Measurements from ENCODE around the gene URM1.
A peak's percentile ranks its signal among the peaks of the same experiment; 100 is the strongest.
"Not testable (repeated sequence)": the region's sequence is repeated elsewhere in the genome, so short reads cannot be mapped to it uniquely, and the experiment has no call there.

The URM1 gene

DNA sequence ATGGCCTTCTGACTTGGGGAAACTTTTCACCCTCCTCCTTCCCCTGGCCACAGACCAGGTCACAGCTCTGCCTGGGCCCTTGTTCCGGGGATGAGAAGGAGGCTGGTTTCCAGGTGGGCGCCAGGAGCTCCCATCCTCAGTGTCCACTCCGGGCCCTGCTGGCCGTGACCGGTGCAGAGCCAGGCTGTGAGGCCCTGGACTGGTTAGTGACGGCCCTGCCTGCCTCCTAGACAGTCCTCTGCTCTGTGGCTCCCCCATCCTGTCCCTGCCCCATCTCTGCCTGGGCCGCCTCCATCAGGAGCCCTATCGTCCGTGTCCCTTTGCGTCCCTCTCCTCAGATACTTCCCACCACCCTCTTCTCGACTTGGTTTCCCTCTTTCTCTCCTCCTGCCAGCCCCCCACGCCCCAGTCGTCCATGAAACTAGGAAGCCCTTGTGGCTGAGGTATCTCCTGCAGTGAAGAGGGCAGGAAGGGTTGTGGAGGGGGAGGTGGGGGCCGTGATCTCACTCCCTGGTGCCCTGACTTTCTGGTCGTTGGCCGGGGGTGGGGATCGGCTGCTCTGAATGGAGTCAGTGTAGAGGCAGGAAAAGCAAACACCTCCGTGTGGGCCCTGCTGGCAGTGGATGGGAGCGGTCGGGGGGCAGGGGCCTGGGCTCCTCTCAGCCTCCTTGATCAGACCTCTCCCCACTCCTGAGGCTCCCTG lies 34.1 kb downstream of the URM1 start:
- DNase-seq (ENCODE audit: insufficient read length, low spot score) (no peak), FAIRE-seq (no peak)

DNA sequence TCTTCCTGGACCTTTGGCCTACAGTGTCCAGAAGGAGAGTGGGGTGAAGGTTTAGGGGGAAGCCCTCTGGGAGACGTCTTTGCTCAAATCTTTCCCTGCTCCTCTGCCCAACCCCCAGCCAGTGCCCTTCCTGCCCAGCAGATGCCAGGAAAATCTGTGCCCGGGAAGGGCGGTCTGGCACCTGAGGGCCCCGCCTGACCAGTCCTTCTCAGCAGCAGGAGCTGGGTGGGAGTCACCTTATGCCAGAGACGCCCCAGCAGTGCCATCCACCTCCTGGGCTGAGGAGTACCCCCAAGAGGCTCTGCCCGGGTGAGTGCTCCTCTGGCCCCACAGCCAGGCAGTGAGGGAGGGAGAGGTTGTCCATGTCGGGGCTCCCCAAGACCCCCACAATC lies 34.6 kb downstream of the URM1 start:
- no peak for DNase-seq (ENCODE audit: insufficient read length, low spot score)
- no peak for FAIRE-seq

DNA sequence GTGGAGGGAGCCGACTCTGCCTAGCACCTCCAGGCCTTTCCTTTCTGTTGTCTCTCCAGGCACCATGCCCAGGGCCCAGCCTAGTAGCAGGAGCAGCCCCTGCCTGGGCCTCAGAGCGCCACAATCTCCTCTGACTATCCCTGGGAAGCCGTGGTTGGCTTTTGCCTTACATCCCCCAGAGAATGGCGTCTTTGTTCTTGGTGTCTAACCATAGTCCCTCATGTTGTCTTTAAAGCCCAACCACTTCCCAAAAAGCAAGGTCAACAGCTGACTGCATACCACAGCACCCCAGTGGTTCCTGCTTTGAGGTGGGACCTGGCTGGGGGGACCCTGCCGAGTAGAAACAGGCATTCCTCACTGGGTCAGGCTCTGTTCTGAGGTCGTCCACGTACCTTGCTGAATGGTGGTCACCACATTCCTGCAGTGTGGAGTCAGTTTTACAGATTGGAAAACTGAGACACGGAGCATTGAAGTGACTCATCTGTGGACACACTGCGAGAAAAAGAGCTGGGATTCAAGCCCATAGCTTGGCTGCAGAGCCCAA lies 35.7 kb downstream of the URM1 start:
- DNase-seq (ENCODE audit: insufficient read length, low spot score): no peak

DNA sequence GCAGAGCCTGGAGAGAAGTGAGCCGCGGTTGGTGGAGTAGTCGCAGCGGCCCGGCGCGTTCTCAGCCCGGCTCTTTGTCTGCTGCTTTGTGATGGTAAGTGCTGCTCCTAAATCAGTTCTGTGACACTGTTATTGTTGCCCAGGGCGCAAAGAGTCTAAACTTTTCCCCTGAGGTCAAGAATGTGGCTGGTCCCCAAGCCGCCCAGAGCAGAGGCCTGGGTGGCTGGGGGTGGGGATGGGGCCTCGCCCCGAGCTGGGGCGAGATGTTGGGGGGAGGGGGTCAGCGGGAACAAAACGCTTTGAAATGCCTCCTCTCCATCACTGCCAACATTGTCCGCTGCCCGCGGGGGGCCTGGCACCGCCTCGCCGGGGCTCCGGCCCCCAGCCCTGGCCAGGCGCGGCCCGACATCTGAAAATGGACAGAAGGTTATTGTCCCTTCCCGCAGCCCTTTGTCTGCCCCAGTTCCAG lies 37.8 kb downstream of the URM1 start:
- FAIRE-seq: no peak
- DNase-seq (ENCODE audit: insufficient read length, low spot score): no peak

More for the DNA sequence above, 35.7 kb downstream of the URM1 start:
- no peak for FAIRE-seq

DNA sequence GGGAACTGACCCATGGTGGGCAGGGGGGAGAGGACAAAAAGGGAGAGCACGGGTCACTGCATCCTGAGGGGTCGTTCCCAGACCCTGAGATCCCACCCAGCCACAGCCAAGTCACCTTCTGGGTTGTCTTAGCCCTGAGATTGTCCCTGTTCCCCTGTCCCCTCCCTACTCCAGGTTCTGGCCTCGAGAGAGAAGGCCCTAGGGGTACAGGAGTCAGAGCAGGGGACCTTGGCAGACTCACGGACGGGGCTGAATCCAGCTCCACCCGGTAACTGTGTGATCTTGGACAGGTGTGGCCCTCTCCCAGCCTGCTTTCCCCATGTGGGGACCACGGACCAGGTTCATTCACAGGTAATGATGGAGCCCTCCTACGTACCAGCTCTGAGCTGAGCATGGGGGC lies 38.3 kb downstream of the URM1 start:
- DNase-seq (ENCODE audit: insufficient read length, low spot score) (no peak), FAIRE-seq (no peak)

GRCh38 chr9:128409978-128410377 lies 38.8 kb downstream of the URM1 start:
- FAIRE-seq (no peak), DNase-seq (ENCODE audit: insufficient read length, low spot score) (no peak)

- DNase-seq (ENCODE audit: insufficient read length, low spot score) (no peak), FAIRE-seq (no peak)
These were observed 40.4 kb downstream of the URM1 start for GRCh38 chr9:128411364-128412119.

DNA sequence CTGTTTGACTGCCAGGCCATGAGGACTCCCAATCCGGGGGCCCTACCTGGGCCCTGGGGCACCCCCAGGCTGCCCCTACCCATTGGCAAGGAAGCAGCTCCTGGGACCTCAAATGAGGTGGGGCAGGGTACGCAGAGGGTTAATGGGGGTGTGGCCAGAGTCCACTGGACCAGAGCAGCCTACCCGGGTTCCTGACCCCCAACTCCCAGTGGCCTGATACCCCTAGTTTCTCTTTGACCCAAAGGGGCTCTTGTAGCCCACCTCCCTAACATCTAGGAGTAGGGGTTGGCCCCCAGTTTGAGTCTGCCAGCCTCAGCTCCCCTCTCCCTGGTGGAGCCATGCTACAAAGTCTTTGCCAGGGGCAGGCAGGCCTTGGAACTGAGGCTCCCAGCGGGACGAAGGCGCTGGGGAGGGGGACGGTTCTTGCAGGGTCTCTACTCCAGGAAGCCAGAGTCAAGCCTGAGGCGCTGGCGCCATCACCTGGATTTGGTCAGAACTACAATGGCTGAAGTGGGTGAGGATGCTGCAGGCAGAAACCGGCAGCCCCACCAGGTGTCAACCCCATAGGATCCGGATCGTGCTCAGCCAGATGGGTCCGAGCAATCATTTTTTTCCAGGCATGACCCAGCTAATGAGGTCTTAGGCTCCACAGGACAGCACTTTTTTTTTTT lies 41.1 kb downstream of the URM1 start:
- FAIRE-seq (no peak), DNase-seq (ENCODE audit: insufficient read length, low spot score) (no peak)

DNA sequence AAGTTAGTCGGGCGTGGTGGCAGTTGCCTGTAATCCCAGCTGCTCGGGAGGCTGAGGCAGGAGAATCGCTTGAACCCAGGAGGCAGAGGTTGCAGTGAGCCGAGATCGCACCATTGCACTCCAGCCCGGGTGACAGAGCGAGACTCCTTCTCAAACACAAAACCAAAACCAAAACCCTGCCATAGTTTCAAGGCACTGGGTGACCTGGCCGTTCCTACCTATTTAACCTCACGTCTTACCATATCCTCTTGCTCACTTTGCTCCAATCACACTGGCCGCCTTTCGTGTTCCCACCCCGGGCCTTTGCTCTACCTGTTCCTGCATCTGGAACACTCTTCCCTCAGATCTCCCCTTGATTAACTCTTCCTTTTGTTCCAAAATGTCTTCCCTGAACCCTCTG lies 42.6 kb downstream of the URM1 start:
- FAIRE-seq; DNase-seq (ENCODE audit: insufficient read length, low spot score): not testable (repeated sequence)

DNA sequence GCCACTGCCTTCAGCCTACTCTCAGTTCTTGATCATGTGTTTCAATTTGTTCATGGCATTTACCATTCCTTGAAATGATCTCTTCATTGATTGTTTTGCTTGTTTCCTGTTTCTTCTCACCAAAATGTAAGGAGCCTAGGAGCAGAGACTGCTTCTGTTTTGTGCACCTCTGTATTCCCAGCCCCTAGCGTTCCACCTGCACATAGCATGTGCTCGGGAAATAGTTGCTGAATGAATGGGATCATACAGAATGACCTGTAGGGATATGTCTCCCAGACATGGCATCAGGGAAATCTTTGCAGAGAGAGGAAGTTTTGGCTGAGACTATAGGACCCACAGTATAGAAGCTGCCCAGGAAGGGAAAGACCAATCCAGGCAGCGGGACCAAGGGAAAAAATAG lies 43.3 kb downstream of the URM1 start:
- FAIRE-seq (no peak), DNase-seq (ENCODE audit: insufficient read length, low spot score) (no peak)

GRCh38 chr9:128415281-128415680 lies 44.1 kb downstream of the URM1 start:
- DNase-seq (ENCODE audit: insufficient read length, low spot score) (no peak), FAIRE-seq (no peak)

DNA sequence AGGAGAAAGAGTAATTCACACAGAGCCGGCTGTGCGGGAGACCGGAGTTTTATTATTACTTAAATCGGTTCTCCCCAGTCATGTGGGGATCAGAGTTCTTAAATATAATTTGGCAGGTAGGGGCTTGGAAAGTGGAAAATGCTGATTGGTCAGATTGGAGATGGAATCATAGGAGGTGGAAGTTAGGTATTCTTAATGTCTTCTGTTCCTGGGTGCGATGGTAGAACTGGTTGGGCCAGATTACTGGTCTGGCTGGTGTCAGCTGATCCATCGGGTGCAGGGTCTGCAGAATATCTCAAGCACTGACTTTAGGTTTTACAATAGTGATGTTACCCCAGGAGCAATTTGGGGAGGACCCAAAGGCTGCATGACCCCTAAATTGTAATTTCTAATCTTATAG lies 44.8 kb downstream of the URM1 start:
- FAIRE-seq (no peak), DNase-seq (ENCODE audit: insufficient read length, low spot score) (no peak)

GRCh38 chr9:128416432-128417019 lies 45.4 kb downstream of the URM1 start:
- DNase-seq (ENCODE audit: insufficient read length, low spot score) (no peak), FAIRE-seq (no peak)

GRCh38 chr9:128419061-128419925 lies 48.1 kb downstream of the URM1 start:
- FAIRE-seq (no peak), DNase-seq (ENCODE audit: insufficient read length, low spot score) (no peak)

- peak; percentile 93 for DNase-seq (ENCODE audit: insufficient read length, low spot score)
- FAIRE-seq: no peak
These were observed 49.0 kb downstream of the URM1 start for GRCh38 chr9:128420060-128420650.

- no peak for FAIRE-seq
These were observed 49.7 kb downstream of the URM1 start, which contains the start of gene CERCAM for GRCh38 chr9:128420651-128421481. CERCAM (plus strand) TSS chr9:128420857; CDS start chr9:128420878, 21 bp downstream.

DNA sequence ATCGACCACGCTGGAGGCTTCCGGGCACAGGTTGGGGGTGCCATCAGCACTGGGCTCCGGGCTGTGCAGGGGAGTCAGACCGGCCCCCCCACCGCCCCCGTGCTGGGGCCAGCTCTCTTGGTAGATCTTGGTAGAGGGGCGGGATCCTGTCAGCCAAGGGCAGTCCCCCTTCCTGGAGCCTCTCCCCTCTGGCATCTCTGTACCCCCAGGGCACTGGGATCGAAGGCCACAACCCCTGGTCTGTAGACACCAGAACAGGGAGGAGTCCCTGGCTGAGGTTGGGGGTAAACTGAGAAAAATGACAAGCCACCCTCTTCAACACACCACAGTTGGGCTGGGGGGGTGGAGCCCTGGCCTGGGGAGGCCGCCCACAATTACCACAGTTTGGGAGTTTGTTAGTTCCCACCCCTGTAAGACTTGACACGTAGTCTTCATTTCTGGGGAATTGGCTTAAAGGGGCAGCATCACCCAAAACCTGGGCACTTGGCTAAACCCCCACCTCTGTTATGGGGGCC lies 50.4 kb downstream of the URM1 start:
- no peak for FAIRE-seq
- no peak for DNase-seq (ENCODE audit: insufficient read length, low spot score)

More at GRCh38 chr9:128420651-128421481, 49.7 kb downstream of the URM1 start, which contains the start of gene CERCAM:
- DNase-seq (ENCODE audit: insufficient read length, low spot score): peak; percentile 83

All from GM19239 (cell line).